HUES6 (cell line): Measurements from ENCODE around the gene DCTD.

Experiments
- H3K27ac ChIP-seq: 2 replicates; pipeline ENCODE4 v1.7.0; 2013; ENCODE audit warnings: low read depth, mild to moderate bottlenecking, low read length, inconsistent platforms
- H3K27me3 ChIP-seq: 2 replicates; pipeline ENCODE4 v1.6.1; 2013; ENCODE audit warnings: low read length; ENCODE audit not compliant: control insufficient read depth, insufficient read depth
- H3K36me3 ChIP-seq: 2 replicates; pipeline ENCODE4 v1.6.1; 2013; ENCODE audit warnings: low read length; ENCODE audit not compliant: control insufficient read depth, insufficient read depth
- H3K4me1 ChIP-seq: 2 replicates; pipeline ENCODE4 v1.6.1; 2013; ENCODE audit warnings: low read length; ENCODE audit not compliant: control insufficient read depth, insufficient read depth
- H3K4me3 ChIP-seq: 2 replicates; pipeline ENCODE4 v1.5.1; 2013; ENCODE audit warnings: low read depth, low read length
- H3K9ac ChIP-seq: one replicate; pipeline ENCODE4 v1.6.1; 2013; ENCODE audit warnings: mild to moderate bottlenecking, low read length
- H3K9me3 ChIP-seq: 2 replicates; pipeline ENCODE4 v1.6.1; 2013; ENCODE audit warnings: low read depth, low read length; ENCODE audit not compliant: control insufficient read depth, insufficient read depth

The DCTD gene

GRCh38 chr4:182917182-182918043 lies at the start of gene DCTD:
Gene DCTD (minus strand): TSS chr4:182917386. CDS start chr4:182915568, 1,818 bp downstream.
- Histone ChIP-seq H3K27me3 (no peaks in the 10 kb centered on the region), H3K36me3 (peaks cover 19% of the 10 kb centered on the region), H3K4me1 (peaks cover 24% of the 10 kb centered on the region), H3K9ac (peak within 1 kb of the TSS; percentile 93), H3K27ac (peak within 1 kb of the TSS; percentile 79; the same call in 1 of the 2 replicates), H3K9me3 (no peaks in the 10 kb centered on the region), H3K4me3 (peak within 1 kb of the TSS; percentile 71)

- no peak overlapping the region for H3K4me3 ChIP-seq
- H3K9me3 ChIP-seq, result peaks cover 20% of the 10 kb centered on the region
- no peaks in the 10 kb centered on the region for H3K4me1 ChIP-seq
- no peaks in the 10 kb centered on the region for H3K36me3 ChIP-seq
- H3K27ac ChIP-seq, result no peak overlapping the region
- no peaks in the 10 kb centered on the region for H3K27me3 ChIP-seq
- H3K9ac ChIP-seq, result no peak overlapping the region
These were observed 43.6 kb upstream of the DCTD start for GRCh38 chr4:182960746-182961145.

- Histone ChIP-seq H3K9me3 (peaks cover 20% of the 10 kb centered on the region), H3K4me1 (no peaks in the 10 kb centered on the region), H3K9ac (no peak overlapping the region), H3K4me3 (no peak overlapping the region), H3K27me3 (no peaks in the 10 kb centered on the region), H3K27ac (no peak overlapping the region), H3K36me3 (no peaks in the 10 kb centered on the region)
These were observed 43.0 kb upstream of the DCTD start for GRCh38 chr4:182960228-182960627.

DNA sequence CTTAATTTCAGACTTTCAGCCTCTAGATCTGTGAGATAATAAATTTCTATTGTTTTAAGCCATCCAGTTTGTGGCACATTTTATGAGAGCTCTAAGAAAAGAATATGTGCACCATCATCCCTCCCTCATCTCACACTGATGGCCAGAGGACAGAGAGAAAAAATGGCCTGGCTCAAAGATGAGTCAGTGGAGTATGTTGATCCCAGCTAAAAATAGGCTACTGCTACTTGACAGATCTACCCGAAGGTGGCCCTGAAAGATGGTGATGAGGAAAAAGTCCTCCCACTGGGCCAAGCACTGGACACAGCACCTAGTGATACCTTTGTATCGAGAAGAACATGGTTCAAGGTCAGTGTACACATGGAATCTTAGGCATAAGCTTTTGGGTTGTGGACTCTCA lies 38.2 kb upstream of the DCTD start:
- Histone ChIP-seq H3K36me3 (no peaks in the 10 kb centered on the region), H3K27ac (no peak overlapping the region), H3K9ac (no peak overlapping the region), H3K4me1 (no peaks in the 10 kb centered on the region), H3K4me3 (no peak overlapping the region), H3K27me3 (no peaks in the 10 kb centered on the region), H3K9me3 (peaks cover 24% of the 10 kb centered on the region)

- Histone ChIP-seq H3K27me3 (peaks cover 9% of the 10 kb centered on the region; the same call in 1 of the 2 replicates), H3K9me3 (no peaks in the 10 kb centered on the region), H3K36me3 (no peaks in the 10 kb centered on the region), H3K27ac (no peak overlapping the region), H3K4me1 (peaks cover 7% of the 10 kb centered on the region), H3K4me3 (no peak overlapping the region), H3K9ac (no peak overlapping the region)
These were observed 27.5 kb upstream of the DCTD start for GRCh38 chr4:182944484-182945213.

DNA sequence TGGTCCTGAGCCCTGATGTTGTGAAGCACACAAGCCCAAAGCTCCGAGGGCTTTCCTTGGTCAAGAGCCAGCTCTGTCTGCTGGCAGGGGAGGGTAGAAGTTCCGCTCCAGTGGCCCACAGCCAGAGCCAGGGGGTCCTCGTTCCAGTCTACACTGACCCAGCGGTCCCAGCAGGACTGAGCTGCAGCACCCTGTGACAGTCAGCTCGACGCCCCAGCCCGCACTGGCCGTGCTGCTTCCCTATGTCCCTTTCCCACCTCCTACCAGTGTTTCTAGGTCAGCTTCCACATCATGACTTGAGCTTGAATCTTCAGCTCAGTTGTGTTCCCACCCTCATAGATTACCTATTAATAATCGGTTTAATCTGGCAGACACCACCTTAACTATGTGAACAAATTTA lies 22.5 kb upstream of the DCTD start:
- Histone ChIP-seq H3K36me3 (no peaks in the 10 kb centered on the region), H3K27ac (no peak overlapping the region), H3K4me1 (no peaks in the 10 kb centered on the region), H3K4me3 (no peak overlapping the region), H3K27me3 (peaks cover 9% of the 10 kb centered on the region; the same call in 1 of the 2 replicates), H3K9ac (no peak overlapping the region), H3K9me3 (no peaks in the 10 kb centered on the region)

GRCh38 chr4:182938205-182938645 lies 21.0 kb upstream of the DCTD start:
- H3K4me1 ChIP-seq, result no peaks in the 10 kb centered on the region
- H3K27ac ChIP-seq, result no peak overlapping the region
- peaks cover 3% of the 10 kb centered on the region; the same call in 1 of the 2 replicates for H3K27me3 ChIP-seq
- H3K36me3 ChIP-seq, result no peaks in the 10 kb centered on the region
- H3K9ac ChIP-seq, result no peak overlapping the region
- no peak overlapping the region for H3K4me3 ChIP-seq
- H3K9me3 ChIP-seq, result no peaks in the 10 kb centered on the region

GRCh38 chr4:182937268-182938204 lies 20.4 kb upstream of the DCTD start:
- Histone ChIP-seq H3K9ac (no peak overlapping the region), H3K27me3 (no peaks in the 10 kb centered on the region), H3K9me3 (no peaks in the 10 kb centered on the region), H3K36me3 (no peaks in the 10 kb centered on the region), H3K4me1 (no peaks in the 10 kb centered on the region), H3K27ac (no peak overlapping the region), H3K4me3 (no peak overlapping the region)

- Histone ChIP-seq H3K36me3 (no peaks in the 10 kb centered on the region), H3K9me3 (no peaks in the 10 kb centered on the region), H3K4me3 (no peak overlapping the region), H3K4me1 (no peaks in the 10 kb centered on the region), H3K27me3 (no peaks in the 10 kb centered on the region), H3K9ac (no peak overlapping the region), H3K27ac (no peak overlapping the region)
These were observed 15.5 kb upstream of the DCTD start for GRCh38 chr4:182932651-182933050.

DNA sequence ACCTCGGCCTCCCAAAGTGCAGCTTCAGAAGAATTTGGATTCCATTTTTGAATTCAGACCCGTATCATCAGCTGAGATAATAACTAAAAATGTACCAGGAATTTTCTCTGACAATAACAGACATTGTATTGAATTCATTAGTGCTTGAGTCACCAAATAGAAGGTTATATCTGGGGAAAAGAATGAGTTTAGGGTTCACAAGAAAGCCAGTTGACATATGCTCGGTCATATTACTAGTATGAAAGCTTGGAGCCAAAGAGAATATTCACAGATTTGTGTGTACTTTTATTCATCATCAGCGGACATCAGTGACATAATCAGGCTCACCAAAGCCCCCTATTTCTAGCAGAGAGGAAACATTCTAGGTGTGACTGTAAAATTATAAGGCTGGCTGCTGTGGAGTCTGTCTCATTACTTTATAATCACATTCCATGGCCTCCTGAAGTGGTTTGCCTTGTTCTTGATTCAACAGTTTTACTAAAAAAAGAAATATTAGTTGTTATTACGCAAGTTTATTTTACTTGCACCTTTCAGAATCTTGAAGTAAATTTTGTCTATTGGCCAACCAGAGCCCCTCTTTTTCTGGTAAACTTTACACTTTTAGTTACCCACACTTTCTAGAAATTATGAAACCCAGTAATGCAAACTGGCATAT lies 14.6 kb upstream of the DCTD start:
- no peaks in the 10 kb centered on the region for H3K36me3 ChIP-seq
- H3K27ac ChIP-seq, result no peak overlapping the region
- no peaks in the 10 kb centered on the region for H3K4me1 ChIP-seq
- no peak overlapping the region for H3K9ac ChIP-seq
- H3K27me3 ChIP-seq, result no peaks in the 10 kb centered on the region
- H3K9me3 ChIP-seq, result no peaks in the 10 kb centered on the region
- H3K4me3 ChIP-seq, result no peak overlapping the region
